HG02763 (cell line): Measurements from ENCODE around the gene ALDH1L2.
"Not testable (repeated sequence)": the region's sequence is repeated elsewhere in the genome, so short reads cannot be mapped to it uniquely, and the experiment has no call there.

Source experiments
- ATAC-seq: cut with Tn5 transposase; IDR thresholded peaks from one replicate; pipeline ENCODE4 v1.9.1; 2021; ENCODE audit warnings: mild to moderate bottlenecking, moderate library complexity; ENCODE audit not compliant: unreplicated experiment

The ALDH1L2 gene

GRCh38 chr12:105084251-105085250 is at the start of gene ALDH1L2:
ALDH1L2 (minus strand) TSS chr12:105084458; CDS start chr12:105084436, 22 bp downstream.
- ATAC-seq, result no peak

- no peak for ATAC-seq
Measured at GRCh38 chr12:105120551-105120950, 36.3 kb upstream of the ALDH1L2 start.

- no peak for ATAC-seq
Measured at GRCh38 chr12:105116969-105117368, 32.7 kb upstream of the ALDH1L2 start.

GRCh38 chr12:105113094-105113493 is 28.8 kb upstream of the ALDH1L2 start:
- ATAC-seq, result no peak

GRCh38 chr12:105110851-105111250 is 26.6 kb upstream of the ALDH1L2 start:
- ATAC-seq, result no peak

- no peak for ATAC-seq
Measured at GRCh38 chr12:105109465-105110212, 25.4 kb upstream of the ALDH1L2 start.

- peak; percentile 85 for ATAC-seq
Measured at GRCh38 chr12:105107494-105108371, 23.5 kb upstream of the ALDH1L2 start, which contains the start of gene WASHC4. WASHC4 (plus strand) TSS chr12:105107731; CDS start chr12:105107801, 70 bp downstream.

GRCh38 chr12:105107171-105107493 is 22.9 kb upstream of the ALDH1L2 start:
- ATAC-seq, result peak; percentile 5

- ATAC-seq, result no peak
Measured at GRCh38 chr12:105106621-105107020, 22.4 kb upstream of the ALDH1L2 start.

- no peak for ATAC-seq
Measured at GRCh38 chr12:105104762-105105161, 20.5 kb upstream of the ALDH1L2 start.

- ATAC-seq, result no peak
Measured at GRCh38 chr12:105102673-105103072, 18.4 kb upstream of the ALDH1L2 start.

GRCh38 chr12:105100998-105101397 is 16.7 kb upstream of the ALDH1L2 start:
- ATAC-seq, result no peak

- no peak for ATAC-seq
Measured at GRCh38 chr12:105100207-105100985, 16.1 kb upstream of the ALDH1L2 start.

- no peak for ATAC-seq
Measured at GRCh38 chr12:105099356-105099755, 15.1 kb upstream of the ALDH1L2 start.

GRCh38 chr12:105095338-105095737 is 11.1 kb upstream of the ALDH1L2 start:
- ATAC-seq, result not testable (repeated sequence)

GRCh38 chr12:105092336-105092735 is 8.1 kb upstream of the ALDH1L2 start:
- no peak for ATAC-seq

GRCh38 chr12:105091476-105092206 is 7.4 kb upstream of the ALDH1L2 start:
- ATAC-seq, result no peak

GRCh38 chr12:105090361-105090760 is 6.1 kb upstream of the ALDH1L2 start:
- no peak for ATAC-seq

GRCh38 chr12:105089817-105090216 is 5.6 kb upstream of the ALDH1L2 start:
- ATAC-seq, result no peak
